GM12878 (cell line): ENCODE data around the gene CAMKMT. TPM values are rescaled to one million over a fixed set of nuclear protein-coding genes. Genes with fewer than 3 reads are reported as not detected.

Source experiments
- ATAC-seq: fragments of 200-7000 bp; cut with Tn5 transposase; 3 replicates; pipeline ENCODE4 v1.9.1; 2020; ENCODE audit warnings: mild to moderate bottlenecking, moderate library complexity
- BruUV-seq: library from RNA; stranded (reverse); fragments of 400-500 nt; replicated peaks from 2 replicates; lab custom pipeline; 2021; lab: Mats Ljungman, UMichigan
- CTCF ChIA-PET: fragments of 300-600 bp; sonication (Branson Sonifier 250); formaldehyde crosslinking; extraction: SDS; loops from one replicate; lab custom pipeline; 2021; ENCODE audit warnings: inconsistent platforms; lab: Yijun Ruan, JAX
- POLR2A ChIA-PET: fragments of 350-600 bp; formaldehyde crosslinking; extraction: SDS; loops from one replicate; lab custom pipeline; 2021; ENCODE audit warnings: inconsistent platforms; lab: Charles Lee
- RAD21 ChIA-PET: fragments of 300-600 bp; sonication (Branson Sonifier 250); formaldehyde crosslinking; loops from one replicate; lab custom pipeline; 2023; ENCODE audit warnings: antibody characterized with exemption; ENCODE audit not compliant: unreplicated experiment; lab: Charles Lee
- SMC1A ChIA-PET: fragments of 300-600 bp; sonication (Branson Sonifier 250); formaldehyde crosslinking; loops from one replicate; lab custom pipeline; 2023; ENCODE audit not compliant: unreplicated experiment, uncharacterized antibody; lab: Charles Lee
- DNase-seq: peaks from one replicate; pipeline ENCODE4 v3.0.0-alpha.2; 2011; ENCODE audit warnings: low read depth, low spot score
- FAIRE-seq: peaks from 3 replicates; lab custom pipeline; 2011; peaks lifted over from hg19 to GRCh38; lab: Jason Lieb, UNC
- H2AFZ ChIP-seq: 2 replicates; pipeline ENCODE4 v1.6.0; 2011; ENCODE audit warnings: low read depth, low read length, control low read depth; ENCODE audit not compliant: control insufficient read depth
- H3K27ac ChIP-seq: 2 replicates; pipeline ENCODE4 v1.5.1; 2011; ENCODE audit warnings: control low read depth; ENCODE audit not compliant: control insufficient read depth, insufficient read depth
- H3K27me3 ChIP-seq, 2 experiments: replicated peaks in 1 of 2; 2 replicates each; pipeline versions ENCODE4 v1.6.0 to v1.6.1; 2011; ENCODE audit warnings: low read length in 1 of 2; ENCODE audit not compliant: control insufficient read depth in 2 of 2, insufficient read depth in 2 of 2
- H3K36me3 ChIP-seq, 2 experiments: 2 replicates each; pipeline ENCODE4 v1.5.1; 2011; ENCODE audit warnings: low read length in 1 of 2; ENCODE audit not compliant: control insufficient read depth in 2 of 2, insufficient read depth in 2 of 2
- H3K4me1 ChIP-seq: 2 replicates; pipeline ENCODE4 v1.6.1; 2011; ENCODE audit warnings: mild to moderate bottlenecking, low read length, moderate library complexity, mixed read lengths; ENCODE audit not compliant: control insufficient read depth, insufficient read depth
- H3K4me2 ChIP-seq: 2 replicates; pipeline ENCODE4 v1.6.0; 2011; ENCODE audit warnings: control low read depth; ENCODE audit not compliant: control insufficient read depth, insufficient read depth
- H3K4me3 ChIP-seq: fragments of 200-600 bp; sonication (generic); 2 replicates; pipeline ENCODE4 v1.5.1; 2016
- H3K79me2 ChIP-seq: 2 replicates; pipeline ENCODE4 v1.6.0; 2011; ENCODE audit warnings: low read length; ENCODE audit not compliant: control insufficient read depth, insufficient read depth
- H3K9ac ChIP-seq: 2 replicates; pipeline ENCODE4 v1.8.0; 2011; ENCODE audit warnings: low read length, control low read depth, mixed read lengths; ENCODE audit not compliant: control insufficient read depth, insufficient read depth
- H3K9me3 ChIP-seq: replicated peaks from 3 replicates; pipeline ENCODE4 v1.5.1; 2011; ENCODE audit warnings: mild to moderate bottlenecking, low read length; ENCODE audit not compliant: control insufficient read depth, insufficient read depth
- H4K20me1 ChIP-seq: 2 replicates; pipeline ENCODE4 v1.6.0; 2011; ENCODE audit not compliant: control insufficient read depth, insufficient read depth
- CHD2 ChIP-seq: IDR thresholded peaks from 2 replicates; pipeline ENCODE4 v1.6.1; 2011; ENCODE audit warnings: low read depth, low read length, improper control_type of control experiment, borderline replicate concordance
- KLF5 ChIP-seq: fragments of 450-650 bp; IDR thresholded peaks from 2 replicates; pipeline ENCODE4 v1.6.1; 2014; ENCODE audit warnings: mild to moderate bottlenecking; ENCODE audit not compliant: partially characterized antibody
- LARP7 ChIP-seq: fragments of 450-650 bp; IDR thresholded peaks from 2 replicates; pipeline ENCODE4 v1.6.1; 2017; ENCODE audit warnings: mild to moderate bottlenecking
- NFIC ChIP-seq: IDR thresholded peaks from 2 replicates; pipeline ENCODE4 v1.6.1; 2012; ENCODE audit warnings: low read depth, mild to moderate bottlenecking, inconsistent platforms, low read length, moderate library complexity
- NFYA ChIP-seq: IDR thresholded peaks from 2 replicates; pipeline ENCODE4 v1.6.1; 2011; ENCODE audit warnings: low read depth, mild to moderate bottlenecking, low read length, improper control_type of control experiment, borderline replicate concordance
- POLR2A ChIP-seq: IDR thresholded peaks from 2 replicates; pipeline ENCODE4 v1.6.1; 2011; ENCODE audit warnings: low read depth, mild to moderate bottlenecking, low read length
- TARDBP ChIP-seq: IDR thresholded peaks from 2 replicates; pipeline ENCODE4 v1.6.1; 2016; ENCODE audit warnings: borderline replicate concordance
- YY1 ChIP-seq: IDR thresholded peaks from 2 replicates; pipeline ENCODE4 v1.6.1; 2011; ENCODE audit warnings: low read depth, mild to moderate bottlenecking, low read length
- ZBTB40 ChIP-seq: fragments of 450-650 bp; IDR thresholded peaks from 2 replicates; pipeline ENCODE4 v1.6.1; 2016; ENCODE audit warnings: mild to moderate bottlenecking, moderate library complexity, borderline replicate concordance
- ZNF217 ChIP-seq: fragments of 450-650 bp; IDR thresholded peaks from 2 replicates; pipeline ENCODE4 v1.6.1; 2017; ENCODE audit warnings: antibody characterized with exemption, mild to moderate bottlenecking
- ZNF687 ChIP-seq: fragments of 450-650 bp; IDR thresholded peaks from 2 replicates; pipeline ENCODE4 v1.6.1; 2017; ENCODE audit warnings: mild to moderate bottlenecking, moderate library complexity
- WGBS: methylation state at CpG from one replicate; pipeline ENCODE4 v1.1.6; 2016; ENCODE audit warnings: low lambda C conversion rate; ENCODE audit not compliant: insufficient replicate concordance, insufficient coverage; ENCODE audit errors: missing lambda C conversion rate; 5-methylcytosine and 5-hydroxymethylcytosine counted together
- in situ Hi-C: fragments of 300-500 bp; cut with MboI; formaldehyde crosslinking; loops from 9 replicates; pipeline ENCODE4 v1.14.3; 2018; ENCODE audit warnings: mixed read lengths
- intact Hi-C: fragments of 100-400 bp; cut with micrococcal nuclease; formaldehyde crosslinking; loops from one replicate; pipeline ENCODE4 v1.14.2; 2022; ENCODE audit not compliant: unreplicated experiment
- polyA plus RNA-seq, 11 experiments: library from polyadenylated mRNA; depleted of rRNA in 4 of 11; unstranded in 6 of 11; stranded (reverse) in 5 of 11; fragments of >200 nt; fragmentation: Nextera tagmentation in 4 of 11; fragmentation: Illumina TruSeq in 1 of 11; extraction: Ambion mirVana in 4 of 11; extraction: Trizol in 1 of 11; gene quantifications; 1 replicate in 1 of 11; 2 replicates in 10 of 11; pipeline versions ENCODE4 v1.2.1 to v1.2.3, GENCODE V29; 2011 to 2016; ENCODE audit warnings: inconsistent platforms in 2 of 11, missing spikeins in 2 of 11, low read depth in 1 of 11
- total RNA-seq, 4 experiments: library from RNA; depleted of rRNA in 3 of 4; stranded (reverse); fragments of >200 nt in 3 of 4; fragmentation: Illumina TruSeq in 1 of 4; extraction: Trizol in 1 of 4; gene quantifications; 2 replicates each; pipeline versions ENCODE4 v1.2.1 to v1.2.3, GENCODE V29; 2013 to 2021

CAMKMT gene
- total and polyA plus RNA-seq, 10 of the 15 experiments (the other 5 are each of a cell fraction or from before 2014, with no cell fraction given), result 2.7 to 16.0 (median 11.8) TPM

DNA sequence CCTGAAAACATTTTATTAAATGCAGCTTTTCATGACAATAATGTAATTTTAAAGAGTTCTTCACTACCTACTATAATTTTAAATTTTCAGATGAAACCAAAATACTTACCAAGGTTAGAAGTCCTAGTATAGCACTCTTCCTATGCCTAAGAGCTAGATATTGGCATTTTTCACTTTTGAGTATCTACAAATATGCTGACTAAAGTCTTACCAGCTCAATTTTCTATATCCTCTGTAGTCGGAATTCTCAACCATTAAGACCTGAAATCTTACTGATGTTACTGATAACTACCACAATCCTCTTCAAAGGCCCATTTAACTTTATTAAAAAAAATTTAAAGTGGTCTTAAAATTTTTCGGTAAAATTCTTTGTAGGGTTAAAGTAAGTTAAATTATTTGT lies 32.4 kb upstream of the CAMKMT start:
- H3K4me2 ChIP-seq, result no peak overlapping the region
- H3K4me1 ChIP-seq, result no peaks in the 10 kb centered on the region
- no peak overlapping the region for H3K27ac ChIP-seq
- DNase-seq, result no peak
- CTCF ChIA-PET, result interaction anchor here (1.0 to 1.7 kb wide), 3 partner anchors 14 to 148 kb away, joined by 3 read pairs; no protein-coding TSS in a partner anchor
- H3K36me3 ChIP-seq, result peaks cover 0 to 12% of the 10 kb centered on the region in 2 experiments; a peak in 1 of 4 replicates
- no peaks in the 10 kb centered on the region for H3K27me3 ChIP-seq
- WGBS, result 96% methylated on average over 2 of the region's 2 CpGs
- H3K9me3 ChIP-seq, result no peaks in the 10 kb centered on the region
- intact Hi-C loops, result no loop called here
- TF ChIP-seq TARDBP (no peak), NFIC (no peak), ZBTB40 (no peak), KLF5 (no peak), LARP7 (no peak), POLR2A (no peak), CHD2 (no peak), YY1 (no peak), NFYA (no peak), ZNF217 (no peak), ZNF687 (no peak)
- TF ChIP-seq, all 136 proteins: peak for 0
- SMC1A ChIA-PET, result interaction anchor here (0.7 to 1.1 kb wide), 3 partner anchors 9 to 244 kb away, joined by 3 to 5 read pairs (median 3); no protein-coding TSS in a partner anchor
- FAIRE-seq (peak; percentile 18), ATAC-seq (no peak)
- no TSS peak for BruUV-seq
- H2AFZ ChIP-seq, result no peak overlapping the region
- H4K20me1 ChIP-seq, result no peaks in the 10 kb centered on the region
- POLR2A ChIA-PET, result no interaction called here
- H3K4me3 ChIP-seq, result no peak overlapping the region
- RAD21 ChIA-PET, result interaction anchor here (0.6 to 1.0 kb wide), 2 partner anchors 11 to 643 kb away, joined by 3 read pairs; no protein-coding TSS in a partner anchor
- in situ Hi-C loops, result no loop called here
- no peaks in the 10 kb centered on the region for H3K79me2 ChIP-seq
- H3K9ac ChIP-seq, result no peak overlapping the region
